IMR-90 (cell line): ENCODE data around the gene KHDRBS1. TPM values are rescaled to one million over a fixed set of nuclear protein-coding genes. Genes with fewer than 3 reads are reported as not detected.
"Not testable (repeated sequence)": the region's sequence is repeated elsewhere in the genome, so short reads cannot be mapped to it uniquely, and the experiment has no call there.

ENCODE experiments used
- ATAC-seq: fragments of 200-7000 bp; cut with Tn5 transposase; 2 replicates; pipeline ENCODE4 v1.9.1; 2020; ENCODE audit warnings: low read depth, mild to moderate bottlenecking, moderate library complexity
- BruUV-seq: library from RNA; stranded (reverse); fragments of 400-500 nt; replicated peaks from 2 replicates; lab custom pipeline; 2021; lab: Mats Ljungman, UMichigan
- CTCF ChIA-PET: fragments of 300-600 bp; formaldehyde crosslinking; extraction: SDS; loops from one replicate; lab custom pipeline; 2021; ENCODE audit warnings: antibody characterized with exemption; lab: Yijun Ruan, JAX
- POLR2A ChIA-PET: fragments of 300-600 bp; sonication (Branson Sonifier 250); formaldehyde crosslinking; loops from one replicate; lab custom pipeline; 2022; ENCODE audit warnings: antibody characterized with exemption; ENCODE audit not compliant: unreplicated experiment; lab: Charles Lee
- DNase-seq: peaks from one replicate; pipeline ENCODE4 v3.0.0; 2013
- H2AFZ ChIP-seq: replicated peaks from 2 replicates; pipeline ENCODE3; 2013; ENCODE audit warnings: low read length, mild to moderate bottlenecking; ENCODE audit not compliant: poor library complexity
- H2AK5ac ChIP-seq: 2 replicates; pipeline ENCODE4 v1.6.1; 2013; ENCODE audit warnings: low read depth, low read length, inconsistent platforms
- H2AK9ac ChIP-seq: replicated peaks from 2 replicates; pipeline ENCODE3; 2013; ENCODE audit warnings: mild to moderate bottlenecking, low read depth, low read length, moderate library complexity; ENCODE audit not compliant: poor library complexity
- H2BK120ac ChIP-seq: 2 replicates; pipeline ENCODE4 v1.6.1; 2013; ENCODE audit warnings: low read depth, low read length, inconsistent platforms
- H2BK15ac ChIP-seq: 3 replicates; pipeline ENCODE4 v1.6.1; 2013; ENCODE audit warnings: low read depth, low read length, inconsistent platforms
- H2BK20ac ChIP-seq: 2 replicates; pipeline ENCODE4 v1.6.1; 2013; ENCODE audit warnings: low read depth, mild to moderate bottlenecking, inconsistent platforms, low read length, moderate library complexity
- H2BK5ac ChIP-seq: 2 replicates; pipeline ENCODE4 v1.6.1; 2013; ENCODE audit warnings: mild to moderate bottlenecking, low read depth, low read length, inconsistent platforms; ENCODE audit not compliant: poor library complexity, severe bottlenecking
- H3K14ac ChIP-seq: replicated peaks from 2 replicates; pipeline ENCODE4 v1.6.1; 2013; ENCODE audit warnings: low read depth, low read length, inconsistent platforms
- H3K18ac ChIP-seq: 2 replicates; pipeline ENCODE4 v1.6.1; 2013; ENCODE audit warnings: low read depth, low read length, control low read depth
- H3K23ac ChIP-seq: 2 replicates; pipeline ENCODE4 v1.6.1; 2013; ENCODE audit warnings: low read depth, low read length, inconsistent platforms
- H3K27ac ChIP-seq: 2 replicates; pipeline ENCODE4 v1.5.1; 2013; ENCODE audit warnings: mild to moderate bottlenecking, control low read depth, low read length; ENCODE audit not compliant: insufficient read depth
- H3K27me3 ChIP-seq: 2 replicates; pipeline ENCODE4 v1.6.1; 2013; ENCODE audit warnings: low read length; ENCODE audit not compliant: control insufficient read depth, insufficient read depth
- H3K36me3 ChIP-seq: 2 replicates; pipeline ENCODE4 v1.6.1; 2013; ENCODE audit warnings: low read length, mixed read lengths; ENCODE audit not compliant: control insufficient read depth, insufficient read depth
- H3K4ac ChIP-seq: 2 replicates; pipeline ENCODE4 v1.6.1; 2013; ENCODE audit warnings: low read depth, low read length, inconsistent platforms
- H3K4me1 ChIP-seq: 2 replicates; pipeline ENCODE4 v1.6.1; 2013; ENCODE audit warnings: low read length, mixed read lengths; ENCODE audit not compliant: control insufficient read depth, insufficient read depth
- H3K4me2 ChIP-seq: 2 replicates; pipeline ENCODE4 v1.6.1; 2013; ENCODE audit warnings: low read depth, mild to moderate bottlenecking, control low read depth, low read length, moderate library complexity
- H3K4me3 ChIP-seq: 2 replicates; pipeline ENCODE4 v1.5.1; 2013; ENCODE audit warnings: low read depth, mild to moderate bottlenecking, control low read depth, low read length, moderate library complexity; ENCODE audit not compliant: insufficient read depth
- H3K56ac ChIP-seq: 2 replicates; pipeline ENCODE4 v1.6.1; 2013; ENCODE audit warnings: low read length, inconsistent platforms; ENCODE audit not compliant: insufficient read depth; ENCODE audit errors: extremely low read depth
- H3K79me1 ChIP-seq, 2 experiments: 2 replicates each; pipeline ENCODE4 v1.6.1; 2013; ENCODE audit warnings: low read length in 2 of 2, inconsistent platforms in 1 of 2, low read depth in 1 of 2
- H3K9ac ChIP-seq: 2 replicates; pipeline ENCODE4 v1.6.1; 2013; ENCODE audit warnings: low read depth, low read length, control low read depth
- H3K9me1 ChIP-seq: 2 replicates; pipeline ENCODE4 v1.6.1; 2013; ENCODE audit warnings: low read length, inconsistent platforms; ENCODE audit not compliant: insufficient read depth
- H3K9me3 ChIP-seq: 2 replicates; pipeline ENCODE4 v1.6.1; 2013; ENCODE audit warnings: low read length; ENCODE audit not compliant: control insufficient read depth, insufficient read depth
- H4K20me1 ChIP-seq: 2 replicates; pipeline ENCODE4 v1.6.1; 2013; ENCODE audit warnings: low read length, inconsistent platforms; ENCODE audit not compliant: insufficient read depth
- H4K5ac ChIP-seq: 2 replicates; pipeline ENCODE4 v1.6.1; 2013; ENCODE audit warnings: mild to moderate bottlenecking, low read depth, low read length, control low read depth
- H4K8ac ChIP-seq, 2 experiments: 2 replicates each; pipeline ENCODE4 v1.6.1; 2013; ENCODE audit warnings: low read depth in 2 of 2, low read length in 2 of 2, control low read depth in 1 of 2, inconsistent platforms in 1 of 2
- H4K91ac ChIP-seq: 2 replicates; pipeline ENCODE4 v1.6.1; 2013; ENCODE audit warnings: low read depth, low read length, inconsistent platforms; ENCODE audit not compliant: insufficient read depth
- WGBS, 2 experiments: methylation state at CpG; one replicate each; pipeline versions ENCODE4 v1.1.5 to v1.1.7; 2013; ENCODE audit warnings: missing lambda C conversion rate in 2 of 2; ENCODE audit not compliant: insufficient read length in 1 of 2; ENCODE audit errors: extremely low coverage in 2 of 2; 5-methylcytosine and 5-hydroxymethylcytosine counted together
- dilution Hi-C: fragments of 300-500 bp; cut with HindIII; formaldehyde crosslinking; loops from one replicate; pipeline ENCODE4 v1.14.3; 2018; ENCODE audit warnings: low sequenced_read_pairs; ENCODE audit not compliant: unreplicated experiment
- in situ Hi-C: fragments of 300-500 bp; cut with MboI; formaldehyde crosslinking; loops from 3 replicates; pipeline ENCODE4 v1.14.3; 2019; ENCODE audit warnings: low sequenced_read_pairs, inconsistent platforms, mixed read lengths
- intact Hi-C: fragments of 100-400 bp; cut with micrococcal nuclease; formaldehyde crosslinking; loops from 2 replicates; pipeline ENCODE4 v1.10.0; 2022
- polyA plus RNA-seq, 3 experiments: library from polyadenylated mRNA; depleted of rRNA; stranded (reverse); fragments of >200 nt; gene quantifications; 2 replicates each; pipeline ENCODE4 v1.2.3, GENCODE V29; 2012; ENCODE audit warnings: low replicate concordance in 1 of 3
- total RNA-seq: library from RNA; depleted of rRNA; stranded (reverse); fragments of >200 nt; gene quantifications from 2 replicates; pipeline ENCODE4 v1.2.3, GENCODE V29; 2012

The KHDRBS1 gene
- total and polyA plus RNA-seq, 2 of the 4 experiments (the other 2 are of a cell fraction): 33.7 to 67.6 TPM

DNA sequence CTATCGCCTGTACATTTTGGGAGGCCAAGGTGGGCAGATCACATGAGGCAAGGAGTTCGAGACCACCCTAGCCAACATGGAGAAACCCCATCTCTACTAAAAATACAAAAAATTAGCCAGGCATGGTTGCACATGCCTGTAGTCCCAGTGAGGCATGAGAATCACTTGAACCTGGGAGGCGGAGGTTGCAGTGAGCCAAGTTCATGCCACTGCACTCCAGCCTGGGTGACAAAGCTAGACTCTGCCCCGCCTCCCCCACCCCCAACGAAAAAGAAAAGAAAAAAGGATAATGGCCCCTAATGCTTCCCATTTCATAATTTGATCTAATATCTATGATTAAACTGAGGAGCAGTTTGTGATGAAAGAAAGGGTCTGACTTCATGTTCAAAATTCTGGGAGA, 17.5 kb upstream of the KHDRBS1 start:
- H3K14ac ChIP-seq, H3K4me2 ChIP-seq, H3K27ac ChIP-seq, H3K79me1 ChIP-seq, H4K20me1 ChIP-seq, H2AK5ac ChIP-seq, H3K9ac ChIP-seq, H2BK120ac ChIP-seq, H2BK20ac ChIP-seq, ATAC-seq, H3K56ac ChIP-seq, H3K36me3 ChIP-seq, H3K4me1 ChIP-seq, H3K18ac ChIP-seq, dilution Hi-C loops, H2AK9ac ChIP-seq, H3K9me1 ChIP-seq, H4K5ac ChIP-seq, DNase-seq, H4K8ac ChIP-seq, intact Hi-C loops, H3K4ac ChIP-seq, H3K4me3 ChIP-seq, H3K9me3 ChIP-seq, H3K23ac ChIP-seq, H3K27me3 ChIP-seq, H2BK5ac ChIP-seq, CTCF ChIA-PET, H2BK15ac ChIP-seq, H4K91ac ChIP-seq, H2AFZ ChIP-seq, BruUV-seq: not testable (repeated sequence)
- in situ Hi-C loops: loop anchor here (25.0 kb wide), 1 partner anchor 109 kb away; no protein-coding TSS in a partner anchor
- POLR2A ChIA-PET: interaction anchor here (0.5 kb wide), 1 partner anchor 17 kb away, joined by 15 read pairs; the partner anchor contains the start of gene KHDRBS1
- no CpG with 5 or more reads among the region's 5 CpGs for WGBS, 2 experiments
